Measurements from ENCODE around the gene SMAD5.

SMAD5 gene

DNA sequence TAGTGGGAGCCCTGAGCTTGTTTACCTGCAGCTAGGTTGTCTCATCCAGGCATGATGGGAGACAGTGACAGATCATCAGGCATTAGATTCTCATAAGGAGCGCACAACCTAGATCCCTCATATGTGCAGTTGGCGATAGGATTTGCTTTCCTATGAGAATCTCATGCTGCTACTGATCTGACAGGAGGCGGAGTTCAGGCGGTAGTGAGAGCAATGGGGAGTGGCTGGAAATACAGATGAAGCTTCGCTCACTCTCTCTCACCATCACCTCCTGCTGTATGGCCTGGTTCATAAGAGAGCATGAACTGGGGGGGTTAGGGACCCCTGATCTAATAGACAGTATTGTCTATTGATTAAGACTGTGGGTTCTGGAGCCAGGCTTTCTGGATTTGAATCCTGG lies 24.9 kb downstream of the SMAD5 start:
- DNase-seq = no peak

- no peak for DNase-seq
These were observed 26.8 kb downstream of the SMAD5 start for GRCh38 chr5:136159457-136159856.

DNA sequence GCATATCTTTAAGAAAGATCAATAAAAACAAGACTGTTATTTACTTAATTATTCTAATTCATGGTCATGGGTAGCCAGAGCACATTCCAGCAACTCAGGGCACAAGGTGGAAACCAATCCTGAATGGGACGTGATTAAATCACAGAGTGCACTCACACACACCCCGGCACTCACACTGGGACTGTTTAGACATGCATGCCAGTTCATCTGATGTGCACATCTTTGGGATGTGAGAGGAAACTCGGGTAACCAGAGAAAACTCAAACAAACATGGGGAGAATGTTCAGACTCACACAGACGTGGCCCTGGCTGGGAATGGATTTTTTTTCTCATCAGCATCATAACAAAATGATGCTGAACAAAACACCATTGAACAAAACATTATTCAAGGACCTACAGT lies 29.4 kb downstream of the SMAD5 start:
- DNase-seq = no peak

DNA sequence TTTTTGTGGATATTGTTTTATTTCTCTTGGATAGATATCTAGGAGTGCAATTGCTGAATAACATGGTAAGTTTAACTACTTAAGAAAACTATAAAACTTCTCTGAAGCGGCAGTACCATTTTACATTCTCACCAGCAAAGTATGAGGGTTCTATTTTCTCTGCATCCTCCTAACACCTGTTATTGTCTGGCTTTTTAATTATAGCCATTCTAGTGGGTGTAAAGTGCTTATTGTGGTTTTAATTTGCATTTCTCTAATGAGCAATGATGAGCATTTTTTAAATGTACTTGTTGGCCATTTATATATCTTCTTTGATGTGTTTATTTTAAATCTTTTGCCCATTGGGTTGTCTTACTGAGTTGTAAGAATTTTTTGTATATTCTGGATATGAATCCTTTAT lies 31.6 kb downstream of the SMAD5 start:
- no peak for DNase-seq

- no peak for DNase-seq
These were observed 34.3 kb downstream of the SMAD5 start for GRCh38 chr5:136166909-136167308.

DNA sequence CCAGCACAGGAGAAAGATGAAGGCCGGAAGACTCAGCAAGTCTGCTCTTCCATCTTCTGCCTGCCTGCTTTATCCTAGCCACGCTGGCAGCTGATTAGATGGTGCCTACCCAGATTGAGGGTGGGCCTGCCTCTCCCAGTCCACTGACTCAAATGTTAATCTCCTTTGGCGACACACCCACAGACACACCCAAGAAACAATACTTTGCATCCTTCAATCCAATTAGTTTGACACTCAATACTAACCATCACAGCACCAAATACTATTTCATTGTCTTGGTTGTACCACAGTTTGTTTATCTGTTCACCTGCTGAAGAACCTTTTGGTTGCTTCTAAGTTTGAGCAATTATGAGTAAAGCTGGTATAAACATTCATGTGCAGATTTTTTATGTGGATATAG lies 36.6 kb downstream of the SMAD5 start:
- DNase-seq = no peak

DNA sequence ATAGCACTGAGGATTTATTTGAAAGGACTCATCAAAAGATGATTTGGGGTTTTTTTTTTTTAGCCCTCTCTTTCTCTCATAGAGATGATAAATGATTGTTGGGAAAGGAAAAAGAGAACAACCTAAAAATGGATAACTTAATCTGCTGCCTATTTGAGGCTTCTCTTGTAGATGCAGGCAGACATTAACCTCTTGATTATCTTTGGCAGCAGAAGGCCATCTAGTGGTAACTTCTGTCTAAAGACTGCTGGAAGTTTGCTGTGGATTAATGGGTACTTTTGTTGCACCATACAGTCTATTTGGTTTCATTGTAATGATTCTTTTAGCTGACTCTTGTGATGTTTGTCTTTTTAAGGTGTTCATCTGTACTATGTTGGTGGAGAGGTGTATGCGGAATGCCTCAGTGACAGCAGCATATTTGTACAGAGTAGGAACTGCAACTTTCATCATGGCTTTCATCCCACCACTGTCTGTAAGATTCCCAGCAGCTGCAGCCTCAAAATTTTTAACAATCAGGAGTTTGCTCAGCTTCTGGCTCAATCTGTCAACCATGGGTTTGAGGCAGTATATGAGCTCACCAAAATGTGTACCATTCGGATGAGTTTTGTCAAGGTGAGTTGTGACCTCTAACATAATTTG lies 41.5 kb downstream of the SMAD5 start:
- DNase-seq = no peak

GRCh38 chr5:136182618-136183017 lies 50.0 kb downstream of the SMAD5 start:
- no peak for DNase-seq

DNA sequence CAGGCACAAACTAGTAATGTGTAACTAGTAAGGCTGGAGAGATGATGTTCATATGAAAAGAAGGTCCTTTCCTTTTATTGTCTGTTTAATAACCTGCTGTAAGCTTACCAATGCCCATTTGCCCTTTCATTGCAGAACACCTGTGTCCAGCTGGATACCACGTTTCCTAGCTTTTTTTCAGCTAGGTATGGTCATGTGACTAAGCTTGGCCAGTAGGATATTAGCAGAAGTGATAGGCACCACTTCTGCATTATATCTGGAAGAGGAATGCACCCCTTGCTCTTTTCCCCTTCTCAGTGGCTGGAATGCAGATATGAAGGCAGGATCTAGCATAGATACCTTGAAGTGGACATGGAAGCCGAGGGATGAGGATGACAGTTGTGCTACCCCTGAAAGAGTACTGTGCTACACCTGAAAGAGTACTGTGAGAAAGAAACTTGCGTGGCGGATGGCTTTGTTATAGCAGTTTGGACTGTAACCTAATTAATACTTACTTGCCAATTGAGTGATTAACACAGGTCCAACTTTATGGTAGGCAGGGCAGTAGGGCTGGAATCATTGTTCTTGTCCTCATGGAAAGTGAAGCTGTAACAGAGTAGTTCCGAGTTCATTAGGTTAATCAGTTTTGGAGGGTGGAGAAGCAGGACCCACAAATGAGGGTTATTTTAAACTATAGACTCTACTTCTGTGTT lies 53.5 kb downstream of the SMAD5 start:
- no peak for DNase-seq

- DNase-seq = no peak
These were observed 54.2 kb downstream of the SMAD5 start for GRCh38 chr5:136186796-136187195.

DNA sequence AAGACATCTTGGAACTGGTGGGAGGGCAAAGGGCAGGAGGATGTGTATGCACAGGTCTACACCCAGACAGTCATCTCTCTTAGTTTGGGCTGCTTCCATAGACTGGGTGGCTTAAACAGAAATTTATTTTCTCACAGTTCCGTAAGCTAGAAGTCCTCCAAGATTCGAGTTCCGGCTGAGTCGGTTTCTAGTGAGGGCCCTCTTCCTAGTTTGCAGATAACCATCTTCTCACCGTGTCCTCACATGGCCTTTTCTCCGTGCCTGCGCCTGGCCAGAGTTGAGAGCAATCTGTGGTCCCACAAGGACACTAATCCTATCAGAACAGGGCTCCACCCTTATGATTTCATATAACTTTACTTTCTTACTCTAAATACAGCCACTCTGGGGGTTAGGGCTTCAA lies 56.2 kb downstream of the SMAD5 start:
- DNase-seq = no peak

DNA sequence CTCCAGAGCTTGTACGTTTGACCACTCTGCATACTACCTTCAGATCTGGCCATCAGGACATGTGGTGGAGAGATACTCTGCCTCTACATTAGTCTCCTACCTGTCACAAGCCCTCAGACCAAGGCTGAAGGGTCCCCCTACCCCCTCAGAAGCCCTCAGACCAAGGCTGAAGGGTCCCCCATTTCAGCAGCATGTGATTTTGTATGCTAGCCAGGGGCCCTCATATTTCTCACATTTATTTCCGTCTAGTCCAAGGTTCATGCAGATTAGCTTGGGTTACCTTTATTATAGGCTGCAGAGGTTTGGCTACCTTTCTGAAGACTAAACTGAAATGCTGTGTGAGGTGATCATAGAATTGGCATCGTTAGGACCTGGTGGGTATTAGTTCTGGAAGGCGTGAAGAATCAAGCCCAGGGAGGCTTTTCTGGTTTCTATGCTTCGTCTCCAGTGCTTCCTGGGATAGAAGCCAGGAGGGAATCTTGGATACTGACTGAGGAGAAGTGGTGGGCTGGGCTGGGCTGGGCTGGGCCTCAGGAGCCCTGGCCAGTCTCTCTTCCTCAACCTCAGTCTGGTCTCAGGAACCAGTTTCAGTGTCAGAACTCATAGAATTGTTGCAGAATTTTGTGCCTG lies 57.6 kb downstream of the SMAD5 start:
- DNase-seq = no peak

- DNase-seq = no peak
These were observed 58.3 kb downstream of the SMAD5 start for GRCh38 chr5:136190904-136191303.

DNA sequence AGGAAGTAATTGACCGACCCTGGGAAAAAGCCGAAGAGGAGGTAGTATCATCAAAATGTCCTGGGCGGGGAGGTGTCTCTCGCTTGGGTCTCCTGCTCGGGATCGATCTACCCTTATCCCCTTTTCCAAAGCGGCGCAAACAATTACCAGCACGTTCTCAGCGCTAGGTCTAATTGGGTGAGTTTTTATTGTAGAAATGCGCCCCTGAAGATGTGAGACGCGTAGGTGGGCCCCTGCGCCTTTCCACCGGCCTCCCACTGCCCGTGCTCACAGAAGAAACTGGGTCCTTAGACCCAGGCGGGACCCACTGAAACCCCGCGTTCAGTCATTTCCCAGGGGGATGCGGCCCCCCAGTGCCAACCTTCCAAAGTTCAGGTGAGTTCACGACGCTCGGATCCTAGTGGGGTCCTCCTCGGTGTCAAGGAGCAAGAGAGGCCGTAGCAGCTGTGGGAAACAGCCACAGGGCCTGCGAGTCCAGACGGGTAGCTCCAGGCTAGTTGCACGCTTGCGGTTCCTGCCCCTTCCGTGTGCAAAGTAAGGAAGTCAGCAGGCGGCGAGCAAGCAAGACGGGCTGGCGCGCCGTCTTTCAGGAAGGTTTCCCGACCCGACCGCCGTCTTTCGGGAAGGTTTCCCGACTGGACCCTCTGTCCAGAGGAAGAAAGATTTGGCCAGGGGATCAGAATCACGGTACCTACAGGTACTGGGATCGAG lies 58.8 kb downstream of the SMAD5 start:
- DNase-seq = no peak

DNA sequence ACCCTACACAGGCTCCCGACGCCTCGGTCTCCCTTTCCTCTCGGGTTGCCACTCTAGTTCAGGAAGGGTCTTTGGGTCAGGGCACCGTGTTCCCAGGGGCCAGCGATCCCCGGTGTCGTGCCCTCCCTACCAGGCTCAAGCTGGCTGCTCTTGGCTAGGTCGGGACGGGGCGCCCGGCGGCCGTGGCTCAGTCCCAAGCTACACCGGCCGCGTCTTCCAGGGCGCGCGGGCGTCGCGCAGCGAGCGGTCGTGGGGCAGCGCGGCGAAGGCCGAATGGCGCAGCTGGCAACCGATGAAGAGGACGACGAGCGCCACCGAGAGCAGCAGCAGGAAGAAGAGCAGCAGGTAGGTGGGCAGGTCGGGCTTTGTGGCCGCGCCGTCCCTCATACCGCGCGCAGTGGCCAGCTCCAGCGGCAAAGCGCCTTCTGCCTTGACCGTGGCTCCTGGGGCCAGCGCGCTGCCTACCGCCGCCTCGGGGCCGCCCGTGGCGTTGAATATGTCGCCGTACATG lies 59.4 kb downstream of the SMAD5 start:
- DNase-seq = no peak

DNA sequence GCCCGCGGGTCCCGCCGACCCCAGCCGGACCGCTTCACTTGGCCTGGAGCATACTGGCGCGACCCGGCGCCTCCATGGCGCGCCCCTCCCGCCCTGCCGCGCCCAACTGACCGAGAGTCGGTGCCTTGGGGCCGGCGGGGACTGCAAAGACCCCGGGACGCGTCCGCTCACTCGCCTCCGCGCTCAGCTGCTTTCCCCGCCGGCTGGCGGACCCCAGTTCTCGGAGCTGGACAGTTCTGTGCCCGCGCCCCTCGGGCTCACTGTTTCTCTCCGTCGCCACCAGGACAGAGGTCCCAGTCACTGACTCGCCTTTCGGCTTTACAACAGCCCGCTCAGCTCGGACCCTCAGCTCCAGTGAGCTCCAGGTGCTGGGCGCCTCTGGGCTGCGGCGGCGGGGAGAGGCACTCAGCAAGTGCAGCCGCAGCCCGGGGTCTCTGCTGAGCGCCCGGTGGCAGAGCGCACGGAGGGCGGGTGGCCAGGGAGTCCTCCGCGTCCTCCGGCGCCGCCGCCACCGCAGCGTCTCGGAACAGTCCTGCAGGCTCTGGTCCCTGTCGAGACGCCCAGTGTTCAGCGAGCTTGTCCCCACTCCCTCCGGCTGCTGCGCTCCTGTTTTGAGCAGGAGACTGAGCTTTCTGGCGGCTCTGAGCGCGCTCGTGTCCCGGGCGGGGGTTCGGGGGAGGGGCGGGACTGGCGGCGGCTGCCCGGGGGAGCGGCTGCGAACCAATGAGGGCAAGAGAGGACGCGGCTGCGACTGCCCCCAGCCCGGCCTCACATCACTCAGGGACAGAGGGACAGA lies 60.1 kb downstream of the SMAD5 start, which contains the start of gene SMIM32:
SMIM32 (minus strand) TSS at position 637 of the 796 bp plus-strand sequence. CDS start 638 bp downstream, outside the sequence.
- peak; percentile 49 for DNase-seq

GRCh38 chr5:136193322-136193935 lies 60.8 kb downstream of the SMAD5 start:
- no peak for DNase-seq

- DNase-seq = no peak
These were observed 61.9 kb downstream of the SMAD5 start for GRCh38 chr5:136194576-136194975.

DNA sequence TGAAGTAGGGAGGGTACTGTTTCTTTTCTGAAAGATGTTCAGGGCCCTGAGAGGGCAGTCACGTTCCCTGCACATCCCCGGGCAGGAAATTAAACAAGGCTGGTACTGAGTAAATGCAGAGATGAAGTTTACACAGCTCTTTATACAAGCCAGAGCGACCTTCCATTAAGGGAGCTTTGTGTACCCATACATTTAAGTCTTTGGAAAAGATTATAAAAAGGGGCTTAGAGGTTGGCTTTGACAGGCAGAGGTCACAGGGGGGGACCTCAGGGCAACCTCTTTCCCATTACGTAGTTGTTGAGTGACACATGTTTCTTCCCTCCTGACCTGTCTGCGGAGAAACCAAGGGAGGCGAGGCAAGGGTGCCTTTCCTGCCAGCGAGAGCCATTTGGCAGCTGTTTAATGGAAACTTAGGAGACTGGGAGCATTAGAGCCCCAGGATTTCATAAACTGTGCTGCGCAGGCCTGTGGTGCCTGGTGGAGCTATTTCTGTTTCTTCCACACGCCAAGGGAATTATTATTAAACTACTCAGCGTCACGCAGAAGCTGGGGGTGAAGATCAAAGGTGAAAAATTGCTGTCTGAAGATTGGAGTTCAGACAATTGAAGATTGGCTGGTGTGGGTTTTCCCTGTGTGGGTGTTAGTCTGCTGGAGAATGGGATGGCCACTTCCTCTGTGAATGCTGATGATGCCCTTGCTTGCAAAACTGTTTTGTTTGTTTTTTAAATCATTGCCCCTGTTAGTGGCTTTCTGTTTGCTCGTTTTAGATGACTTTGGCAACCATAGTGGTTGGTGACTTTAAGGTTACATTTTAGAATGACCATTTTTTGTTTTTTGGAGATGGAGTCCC lies 63.6 kb downstream of the SMAD5 start:
- DNase-seq = no peak

- no peak for DNase-seq
These were observed 65.0 kb downstream of the SMAD5 start for GRCh38 chr5:136197462-136198142.
